Fibroblast of the aortic adventitia (primary cell): ENCODE measurements around the gene RASGEF1C. TPM values are rescaled to one million over a fixed set of nuclear protein-coding genes. Genes with fewer than 3 reads are reported as not detected.

Source experiments
- DNase-seq: peaks from one replicate; pipeline ENCODE4 v3.0.0-alpha.2; 2010; ENCODE audit warnings: low read depth
- H3K4me3 ChIP-seq: 2 replicates; pipeline ENCODE4 v1.5.1; 2011; ENCODE audit warnings: low read depth, mild to moderate bottlenecking, control low read depth, low read length, moderate library complexity
- total RNA-seq: library from RNA; depleted of rRNA; stranded (reverse); fragments of >200 nt; gene quantifications from 2 replicates; pipeline ENCODE4 v1.2.3, GENCODE V29; 2012; ENCODE audit warnings: low replicate concordance
- TF ChIP-seq, protein P1 (sequence below): IDR thresholded peaks from 2 replicates; pipeline ENCODE4 v1.5.1; 2011; ENCODE audit warnings: mild to moderate bottlenecking, low read length, control low read depth, inconsistent platforms; ENCODE audit not compliant: insufficient read depth

The RASGEF1C gene
- total RNA-seq, 1 donor = not detected

DNA sequence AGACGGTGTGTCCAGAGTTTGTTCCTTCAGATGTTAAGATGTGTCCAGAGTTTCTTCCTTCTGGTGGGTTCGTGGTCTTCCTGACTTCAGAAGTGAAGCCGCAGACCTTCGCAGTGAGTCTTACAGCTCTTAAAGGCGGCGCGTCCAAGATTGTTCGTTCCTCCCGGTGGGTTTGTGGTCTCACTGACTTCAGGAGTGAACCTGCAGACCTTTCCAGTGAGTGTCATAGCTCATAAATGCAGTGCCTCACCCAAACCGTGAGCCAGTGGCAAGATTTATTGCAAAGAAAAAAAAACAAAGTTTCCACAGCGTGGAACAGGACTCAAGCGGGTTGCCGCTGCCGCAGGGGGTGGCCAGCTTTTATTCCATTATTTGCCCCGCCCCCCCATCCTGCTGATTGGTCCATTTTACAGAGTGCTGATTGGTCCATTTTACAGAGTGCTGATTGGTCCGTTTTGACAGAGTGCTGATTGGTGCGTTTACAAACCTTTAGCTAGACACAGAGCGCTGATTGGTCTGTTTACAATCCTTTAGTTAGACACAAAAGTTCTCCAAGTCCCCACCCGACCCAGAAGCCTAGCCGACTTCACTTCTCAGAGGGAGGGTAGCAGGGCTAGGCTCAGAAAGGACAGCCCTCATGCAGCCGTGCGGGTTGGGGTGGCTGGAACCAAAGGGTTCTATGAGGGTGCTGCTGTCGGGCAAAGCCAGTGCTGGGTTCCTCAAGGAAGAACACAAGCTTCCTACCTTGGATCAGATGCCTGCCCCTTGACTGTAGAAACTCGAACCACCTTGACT lies 128.3 kb downstream of the RASGEF1C start:
- TF ChIP-seq, protein P1, sequence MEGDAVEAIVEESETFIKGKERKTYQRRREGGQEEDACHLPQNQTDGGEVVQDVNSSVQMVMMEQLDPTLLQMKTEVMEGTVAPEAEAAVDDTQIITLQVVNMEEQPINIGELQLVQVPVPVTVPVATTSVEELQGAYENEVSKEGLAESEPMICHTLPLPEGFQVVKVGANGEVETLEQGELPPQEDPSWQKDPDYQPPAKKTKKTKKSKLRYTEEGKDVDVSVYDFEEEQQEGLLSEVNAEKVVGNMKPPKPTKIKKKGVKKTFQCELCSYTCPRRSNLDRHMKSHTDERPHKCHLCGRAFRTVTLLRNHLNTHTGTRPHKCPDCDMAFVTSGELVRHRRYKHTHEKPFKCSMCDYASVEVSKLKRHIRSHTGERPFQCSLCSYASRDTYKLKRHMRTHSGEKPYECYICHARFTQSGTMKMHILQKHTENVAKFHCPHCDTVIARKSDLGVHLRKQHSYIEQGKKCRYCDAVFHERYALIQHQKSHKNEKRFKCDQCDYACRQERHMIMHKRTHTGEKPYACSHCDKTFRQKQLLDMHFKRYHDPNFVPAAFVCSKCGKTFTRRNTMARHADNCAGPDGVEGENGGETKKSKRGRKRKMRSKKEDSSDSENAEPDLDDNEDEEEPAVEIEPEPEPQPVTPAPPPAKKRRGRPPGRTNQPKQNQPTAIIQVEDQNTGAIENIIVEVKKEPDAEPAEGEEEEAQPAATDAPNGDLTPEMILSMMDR = no peak
- no peak overlapping the region for H3K4me3 ChIP-seq
- DNase-seq = no peak

DNA sequence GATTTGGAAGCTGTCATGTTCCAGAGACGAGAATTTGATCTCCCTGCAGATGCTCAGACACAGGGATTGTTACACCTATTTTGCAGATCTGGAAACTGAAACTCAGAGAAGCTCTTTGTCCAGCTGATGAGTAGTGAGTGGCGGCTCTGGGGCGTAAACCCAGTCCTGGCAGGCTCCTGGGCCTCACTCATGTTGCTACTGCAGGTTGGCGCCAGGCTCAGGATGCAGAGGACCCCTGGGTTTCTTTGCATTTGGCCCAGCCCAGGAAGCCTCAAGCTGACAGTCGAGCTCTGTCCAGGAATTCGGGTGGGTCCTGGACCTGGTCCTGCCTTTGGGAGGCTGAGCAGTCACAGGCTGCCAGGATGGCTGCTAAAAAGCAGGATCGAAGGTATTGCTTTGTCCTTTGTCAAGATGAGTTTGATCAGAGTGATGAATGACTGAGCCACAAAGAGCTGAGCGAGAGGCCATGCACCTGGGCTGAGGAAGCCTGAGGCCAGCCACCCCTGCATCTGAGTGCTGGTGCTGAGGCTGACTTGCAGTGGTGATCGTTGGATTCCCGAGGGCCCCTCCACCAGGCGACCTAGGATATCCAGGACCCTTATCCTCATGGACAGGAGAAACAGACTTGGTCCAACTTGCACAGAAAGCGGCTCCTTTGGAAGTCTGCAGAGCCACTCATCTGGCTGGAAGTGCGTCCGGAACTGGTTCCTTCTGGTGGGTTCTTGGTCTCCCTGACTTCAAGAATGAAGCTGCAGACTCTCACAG lies 129.1 kb downstream of the RASGEF1C start:
- DNase-seq = no peak
- H3K4me3 ChIP-seq = no peak overlapping the region
- TF ChIP-seq, protein P1 = no peak

DNA sequence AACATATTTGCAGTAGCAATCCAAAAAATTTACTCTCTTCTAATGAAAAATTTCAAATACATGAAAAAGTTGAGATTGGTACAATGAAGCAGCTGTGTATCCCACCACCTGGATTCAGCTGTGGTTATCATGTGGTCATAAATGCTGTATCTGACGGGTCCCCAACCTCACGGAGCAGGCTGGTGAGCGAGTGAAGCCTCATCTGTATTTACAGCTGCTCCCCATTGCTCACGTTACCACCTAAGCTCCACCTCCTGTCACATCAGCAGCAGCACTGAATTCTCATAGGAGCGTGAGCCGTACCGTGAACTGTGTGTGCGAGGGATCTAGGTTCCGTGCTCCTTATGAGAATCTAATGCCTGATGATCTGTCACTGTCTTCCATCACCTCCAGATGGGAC lies 130.7 kb downstream of the RASGEF1C start:
- DNase-seq = no peak
- TF ChIP-seq, protein P1 = no peak
- no peak overlapping the region for H3K4me3 ChIP-seq

DNA sequence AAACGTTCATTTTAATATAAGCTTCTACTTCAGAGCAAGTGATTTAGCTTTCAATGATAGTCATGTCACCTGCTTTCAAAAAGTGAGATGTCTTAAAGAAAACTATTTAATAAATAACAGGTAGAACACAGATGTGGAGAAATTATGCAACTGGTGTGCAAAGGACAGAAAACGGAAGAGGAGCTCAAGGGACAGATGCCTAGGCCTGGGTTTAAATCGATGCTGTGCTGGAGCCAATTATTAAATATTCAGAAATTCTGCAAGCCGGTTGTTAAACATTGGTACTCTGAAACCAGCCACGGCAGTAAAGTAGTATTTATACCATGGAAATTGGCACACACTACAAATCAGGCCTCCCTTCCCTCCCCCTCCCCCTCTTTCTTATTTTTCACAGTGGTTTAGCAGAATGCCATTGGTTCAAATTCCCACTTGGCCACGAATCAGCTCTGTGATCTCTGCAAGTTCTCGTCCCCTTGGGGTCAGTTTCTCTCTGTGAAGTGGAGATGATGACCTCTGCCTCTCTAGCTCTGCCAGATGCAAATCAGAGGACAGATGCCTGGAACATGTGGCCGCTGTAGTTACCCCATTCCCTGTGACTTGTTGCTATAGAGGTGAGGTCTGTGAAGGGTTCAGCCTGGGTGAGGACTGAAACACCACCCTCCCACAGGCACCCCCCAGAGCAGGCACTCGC lies 131.3 kb downstream of the RASGEF1C start:
- TF ChIP-seq, protein P1 = no peak
- no peak overlapping the region for H3K4me3 ChIP-seq
- no peak for DNase-seq

DNA sequence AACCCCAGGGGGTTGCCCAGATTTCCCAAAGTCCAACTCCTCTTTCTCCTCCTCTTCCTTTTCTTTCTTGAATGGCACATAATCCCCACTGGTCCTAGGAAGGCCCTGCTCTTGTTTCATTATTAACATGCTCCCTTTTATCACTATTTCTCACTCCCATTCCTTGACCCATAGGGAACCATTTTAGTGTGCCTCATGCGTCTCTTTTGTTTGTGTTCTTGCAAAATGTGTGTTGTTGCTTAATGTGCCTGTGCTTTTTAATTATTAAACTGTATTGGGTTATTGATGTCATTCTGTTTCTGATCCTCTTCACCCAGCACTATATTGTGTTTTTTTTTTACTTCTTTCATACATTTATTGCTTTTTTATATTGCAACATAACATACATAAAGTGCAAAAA lies 133.3 kb downstream of the RASGEF1C start:
- no peak for DNase-seq
- TF ChIP-seq, protein P1 = no peak

DNA sequence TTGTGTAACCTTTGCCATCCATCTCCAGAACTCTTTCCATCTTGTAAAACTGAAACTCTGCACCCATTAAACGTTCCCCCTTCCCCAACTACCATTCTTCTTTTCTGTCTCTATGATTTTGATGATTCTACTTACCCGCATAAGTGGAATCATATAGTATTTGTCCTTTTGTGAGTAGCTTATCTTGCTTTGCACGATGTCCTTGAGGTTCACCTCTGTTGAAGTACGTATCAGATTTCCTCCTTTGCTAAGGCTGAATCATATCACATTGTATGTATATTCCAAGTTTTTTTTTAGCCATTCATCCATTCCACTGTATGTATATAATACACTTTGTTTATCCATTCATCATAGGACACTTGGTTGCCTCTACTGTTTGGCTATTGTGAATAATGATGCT lies 134.5 kb downstream of the RASGEF1C start:
- TF ChIP-seq, protein P1 = no peak
- DNase-seq = no peak
- no peak overlapping the region for H3K4me3 ChIP-seq

More for the DNA sequence above, 133.3 kb downstream of the RASGEF1C start:
- H3K4me3 ChIP-seq = no peak overlapping the region
